NB4 (cell line): ENCODE results near the gene CDK9.

Experiments used
- MAX ChIP-seq: IDR thresholded peaks from 2 replicates; pipeline ENCODE4 v1.6.1; 2011; ENCODE audit warnings: low read depth, low read length
- MYC ChIP-seq: IDR thresholded peaks from 2 replicates; pipeline ENCODE4 v1.6.1; 2011; ENCODE audit warnings: low read depth, low read length
- POLR2A ChIP-seq: IDR thresholded peaks from 2 replicates; pipeline ENCODE4 v1.6.1; 2011; ENCODE audit warnings: mild to moderate bottlenecking; ENCODE audit not compliant: insufficient read length; ENCODE audit errors: extremely low read depth
- TF ChIP-seq, protein P1 (sequence below): IDR thresholded peaks from one replicate; pipeline ENCODE4 v1.5.1; 2012; ENCODE audit warnings: low read depth, low read length

DNA sequence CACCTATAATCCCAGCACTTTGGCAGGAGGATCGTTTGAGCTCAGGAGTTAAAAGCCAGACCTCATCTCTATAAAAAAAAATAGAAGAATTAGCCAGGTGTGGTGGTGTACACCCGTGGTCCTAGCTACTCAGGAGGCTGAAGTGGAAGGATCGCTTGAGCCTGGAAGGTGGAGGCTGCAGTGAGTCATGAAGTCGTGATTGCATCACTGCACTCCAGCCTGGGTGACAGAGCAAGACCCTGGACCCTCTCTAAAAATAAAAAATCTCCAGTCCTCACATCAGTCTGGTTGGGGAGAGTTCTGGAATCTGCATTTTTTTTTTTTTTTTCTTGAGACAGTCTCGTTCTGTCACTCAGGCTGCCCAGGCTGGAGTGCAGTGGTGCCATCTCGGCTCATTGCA is 26.2 kb downstream of the CDK9 start:
- TF ChIP-seq MAX (no peak), POLR2A (no peak), MYC (no peak)
- TF ChIP-seq, protein P1, sequence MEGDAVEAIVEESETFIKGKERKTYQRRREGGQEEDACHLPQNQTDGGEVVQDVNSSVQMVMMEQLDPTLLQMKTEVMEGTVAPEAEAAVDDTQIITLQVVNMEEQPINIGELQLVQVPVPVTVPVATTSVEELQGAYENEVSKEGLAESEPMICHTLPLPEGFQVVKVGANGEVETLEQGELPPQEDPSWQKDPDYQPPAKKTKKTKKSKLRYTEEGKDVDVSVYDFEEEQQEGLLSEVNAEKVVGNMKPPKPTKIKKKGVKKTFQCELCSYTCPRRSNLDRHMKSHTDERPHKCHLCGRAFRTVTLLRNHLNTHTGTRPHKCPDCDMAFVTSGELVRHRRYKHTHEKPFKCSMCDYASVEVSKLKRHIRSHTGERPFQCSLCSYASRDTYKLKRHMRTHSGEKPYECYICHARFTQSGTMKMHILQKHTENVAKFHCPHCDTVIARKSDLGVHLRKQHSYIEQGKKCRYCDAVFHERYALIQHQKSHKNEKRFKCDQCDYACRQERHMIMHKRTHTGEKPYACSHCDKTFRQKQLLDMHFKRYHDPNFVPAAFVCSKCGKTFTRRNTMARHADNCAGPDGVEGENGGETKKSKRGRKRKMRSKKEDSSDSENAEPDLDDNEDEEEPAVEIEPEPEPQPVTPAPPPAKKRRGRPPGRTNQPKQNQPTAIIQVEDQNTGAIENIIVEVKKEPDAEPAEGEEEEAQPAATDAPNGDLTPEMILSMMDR, result no peak
